ENCODE results near the gene CHI3L2. TPM values are rescaled to one million over a fixed set of nuclear protein-coding genes. Genes with fewer than 3 reads are reported as not detected.

Gene CHI3L2
- total and polyA plus RNA-seq, 10 of the 15 experiments (the other 5 are each of a cell fraction or from before 2014, with no cell fraction given): 37.1 to 508 (median 98.3) TPM

- TF ChIP-seq BACH1 (IDR thresholded peaks at IDR 0.05; ENCODE audit: borderline replicate concordance) (peak; percentile 96), SPI1 (IDR thresholded peaks at IDR 0.05; ENCODE audit: borderline replicate concordance, insufficient read depth, low read depth, low read length) (no peak), TBL1XR1 (IDR thresholded peaks at IDR 0.05; ENCODE audit: low read depth, low read length) (no peak; the same call in 1 of the 2 replicates), TCF12 (IDR thresholded peaks at IDR 0.05; ENCODE audit: low read depth, low read length) (peak; percentile 65), SUZ12 (IDR thresholded peaks at IDR 0.05; ENCODE audit: unreplicated experiment) (no peak), CEBPB (IDR thresholded peaks at IDR 0.05; ENCODE audit: borderline replicate concordance in 1 of 2, low read depth in 2 of 2, low read length in 2 of 2) (no peak), NBN (IDR thresholded peaks at IDR 0.05) (peak; percentile 51), SMAD5 (IDR thresholded peaks at IDR 0.05; ENCODE audit: low read depth) (peak; percentile 9; the same call in 1 of the 2 replicates), SMARCA5 (IDR thresholded peaks at IDR 0.05) (peak; percentile 72), IKZF1 (conservative IDR thresholded peaks at IDR 0.05) (peak; percentile 95), GABPA (IDR thresholded peaks at IDR 0.05; ENCODE audit: low read depth) (no peak), CREB1 (IDR thresholded peaks at IDR 0.05; ENCODE audit: low read depth) (no peak), SREBF2 (IDR thresholded peaks at IDR 0.05; ENCODE audit: low read length) (no peak), ATF2 (IDR thresholded peaks at IDR 0.05; ENCODE audit: low read length) (no peak), SRF (IDR thresholded peaks at IDR 0.05; ENCODE audit: low read depth in 2 of 2, low read length in 2 of 2) (no peak), MYB (IDR thresholded peaks at IDR 0.05; ENCODE audit: borderline replicate concordance, low read depth, low read length) (peak; percentile 34; the same call in 1 of the 2 replicates), TARDBP (IDR thresholded peaks at IDR 0.05; ENCODE audit: borderline replicate concordance) (no peak), CHD2 (IDR thresholded peaks at IDR 0.05; ENCODE audit: borderline replicate concordance, low read depth, low read length) (peak; percentile 37; the same call in 1 of the 2 replicates)
- TF ChIP-seq, protein P1, sequence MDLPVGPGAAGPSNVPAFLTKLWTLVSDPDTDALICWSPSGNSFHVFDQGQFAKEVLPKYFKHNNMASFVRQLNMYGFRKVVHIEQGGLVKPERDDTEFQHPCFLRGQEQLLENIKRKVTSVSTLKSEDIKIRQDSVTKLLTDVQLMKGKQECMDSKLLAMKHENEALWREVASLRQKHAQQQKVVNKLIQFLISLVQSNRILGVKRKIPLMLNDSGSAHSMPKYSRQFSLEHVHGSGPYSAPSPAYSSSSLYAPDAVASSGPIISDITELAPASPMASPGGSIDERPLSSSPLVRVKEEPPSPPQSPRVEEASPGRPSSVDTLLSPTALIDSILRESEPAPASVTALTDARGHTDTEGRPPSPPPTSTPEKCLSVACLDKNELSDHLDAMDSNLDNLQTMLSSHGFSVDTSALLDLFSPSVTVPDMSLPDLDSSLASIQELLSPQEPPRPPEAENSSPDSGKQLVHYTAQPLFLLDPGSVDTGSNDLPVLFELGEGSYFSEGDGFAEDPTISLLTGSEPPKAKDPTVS (IDR thresholded peaks at IDR 0.05; ENCODE audit: low read depth, low read length): no peak
- TF ChIP-seq, protein P2, sequence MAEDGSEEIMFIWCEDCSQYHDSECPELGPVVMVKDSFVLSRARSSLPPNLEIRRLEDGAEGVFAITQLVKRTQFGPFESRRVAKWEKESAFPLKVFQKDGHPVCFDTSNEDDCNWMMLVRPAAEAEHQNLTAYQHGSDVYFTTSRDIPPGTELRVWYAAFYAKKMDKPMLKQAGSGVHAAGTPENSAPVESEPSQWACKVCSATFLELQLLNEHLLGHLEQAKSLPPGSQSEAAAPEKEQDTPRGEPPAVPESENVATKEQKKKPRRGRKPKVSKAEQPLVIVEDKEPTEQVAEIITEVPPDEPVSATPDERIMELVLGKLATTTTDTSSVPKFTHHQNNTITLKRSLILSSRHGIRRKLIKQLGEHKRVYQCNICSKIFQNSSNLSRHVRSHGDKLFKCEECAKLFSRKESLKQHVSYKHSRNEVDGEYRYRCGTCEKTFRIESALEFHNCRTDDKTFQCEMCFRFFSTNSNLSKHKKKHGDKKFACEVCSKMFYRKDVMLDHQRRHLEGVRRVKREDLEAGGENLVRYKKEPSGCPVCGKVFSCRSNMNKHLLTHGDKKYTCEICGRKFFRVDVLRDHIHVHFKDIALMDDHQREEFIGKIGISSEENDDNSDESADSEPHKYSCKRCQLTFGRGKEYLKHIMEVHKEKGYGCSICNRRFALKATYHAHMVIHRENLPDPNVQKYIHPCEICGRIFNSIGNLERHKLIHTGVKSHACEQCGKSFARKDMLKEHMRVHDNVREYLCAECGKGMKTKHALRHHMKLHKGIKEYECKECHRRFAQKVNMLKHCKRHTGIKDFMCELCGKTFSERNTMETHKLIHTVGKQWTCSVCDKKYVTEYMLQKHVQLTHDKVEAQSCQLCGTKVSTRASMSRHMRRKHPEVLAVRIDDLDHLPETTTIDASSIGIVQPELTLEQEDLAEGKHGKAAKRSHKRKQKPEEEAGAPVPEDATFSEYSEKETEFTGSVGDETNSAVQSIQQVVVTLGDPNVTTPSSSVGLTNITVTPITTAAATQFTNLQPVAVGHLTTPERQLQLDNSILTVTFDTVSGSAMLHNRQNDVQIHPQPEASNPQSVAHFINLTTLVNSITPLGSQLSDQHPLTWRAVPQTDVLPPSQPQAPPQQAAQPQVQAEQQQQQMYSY (CRISPR knock-in tag; IDR thresholded peaks at IDR 0.05): no peak
- TF ChIP-seq, protein P3, sequence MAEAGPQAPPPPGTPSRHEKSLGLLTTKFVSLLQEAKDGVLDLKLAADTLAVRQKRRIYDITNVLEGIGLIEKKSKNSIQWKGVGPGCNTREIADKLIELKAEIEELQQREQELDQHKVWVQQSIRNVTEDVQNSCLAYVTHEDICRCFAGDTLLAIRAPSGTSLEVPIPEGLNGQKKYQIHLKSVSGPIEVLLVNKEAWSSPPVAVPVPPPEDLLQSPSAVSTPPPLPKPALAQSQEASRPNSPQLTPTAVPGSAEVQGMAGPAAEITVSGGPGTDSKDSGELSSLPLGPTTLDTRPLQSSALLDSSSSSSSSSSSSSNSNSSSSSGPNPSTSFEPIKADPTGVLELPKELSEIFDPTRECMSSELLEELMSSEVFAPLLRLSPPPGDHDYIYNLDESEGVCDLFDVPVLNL (IDR thresholded peaks at IDR 0.05; ENCODE audit: low read depth, low read length): no peak
These were observed 23.1 kb upstream of the CHI3L2 start (continued) for GRCh38 chr1:111204201-111204982.

Data from GM12878 (cell line).